Stomach (tissue), 4 donors: ENCODE results near the gene OCSTAMP.

ENCODE experiments used
- CTCF ChIP-seq, 7 experiments: fragments of 450-650 bp in 4 of 7; fragments of 200-600 bp in 3 of 7; sonication (generic) in 3 of 7; IDR thresholded peaks; one replicate each; pipeline ENCODE4 v1.5.1; 2016 to 2019; ENCODE audit warnings: antibody characterized with exemption in 7 of 7, control low read depth in 2 of 7, mild to moderate bottlenecking in 1 of 7
- EP300 ChIP-seq: sonication (generic); formaldehyde crosslinking; IDR thresholded peaks from one replicate; pipeline ENCODE4 v1.6.1; 2017; ENCODE audit warnings: antibody characterized with exemption
- POLR2A ChIP-seq, 4 donors: fragments of 450-650 bp; IDR thresholded peaks; one replicate each; pipeline ENCODE4 v1.6.1; 2016; ENCODE audit warnings: antibody characterized with exemption in 4 of 4, control low read depth in 2 of 4, mild to moderate bottlenecking in 1 of 4, moderate library complexity in 1 of 4
- POLR2AphosphoS5 ChIP-seq, 3 donors: sonication (generic); formaldehyde crosslinking; IDR thresholded peaks; one replicate each; pipeline ENCODE4 v1.6.1; 2016; ENCODE audit warnings: antibody characterized with exemption in 3 of 3

- TF ChIP-seq POLR2AphosphoS5 (IDR thresholded peaks at IDR 0.05), result no peak
- no peak for TF ChIP-seq POLR2A (IDR thresholded peaks at IDR 0.05)
- TF ChIP-seq CTCF (IDR thresholded peaks at IDR 0.05), result no peak
- no peak for TF ChIP-seq EP300
These were observed 12.9 kb upstream of the OCSTAMP start for GRCh38 chr20:46563170-46563859.
